ENCODE data around the gene MDGA2. TPM values are rescaled to one million over a fixed set of nuclear protein-coding genes. Genes with fewer than 3 reads are reported as not detected.

MDGA2 gene
- polyA plus RNA-seq, 1 of the 3 experiments (the other 2 are of a cell fraction), result not detected

GRCh38 chr14:47435331-47435965 lies 240.0 kb downstream of the MDGA2 start:
- no peak for TF ChIP-seq YY1 (IDR thresholded peaks at IDR 0.05; ENCODE audit: low read depth)
- TF ChIP-seq TCF12 (IDR thresholded peaks at IDR 0.05), result no peak
- no peak for TF ChIP-seq EP300 (IDR thresholded peaks at IDR 0.05; ENCODE audit: borderline replicate concordance in 1 of 2, low read depth in 1 of 2, low read length in 1 of 2)
- TF ChIP-seq TEAD4 (IDR thresholded peaks at IDR 0.05; ENCODE audit: borderline replicate concordance, insufficient read depth), result no peak
- no peak for TF ChIP-seq GABPA (IDR thresholded peaks at IDR 0.05; ENCODE audit: low read depth)
- no peak for TF ChIP-seq PBX3 (IDR thresholded peaks at IDR 0.05)
- TF ChIP-seq NFIC (IDR thresholded peaks at IDR 0.05; ENCODE audit: borderline replicate concordance), result no peak
- TF ChIP-seq, protein P1, sequence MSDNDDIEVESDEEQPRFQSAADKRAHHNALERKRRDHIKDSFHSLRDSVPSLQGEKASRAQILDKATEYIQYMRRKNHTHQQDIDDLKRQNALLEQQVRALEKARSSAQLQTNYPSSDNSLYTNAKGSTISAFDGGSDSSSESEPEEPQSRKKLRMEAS (IDR thresholded peaks at IDR 0.05; ENCODE audit: low read depth), result no peak
- TF ChIP-seq JUND (IDR thresholded peaks at IDR 0.05), result no peak
- TF ChIP-seq, protein P2, sequence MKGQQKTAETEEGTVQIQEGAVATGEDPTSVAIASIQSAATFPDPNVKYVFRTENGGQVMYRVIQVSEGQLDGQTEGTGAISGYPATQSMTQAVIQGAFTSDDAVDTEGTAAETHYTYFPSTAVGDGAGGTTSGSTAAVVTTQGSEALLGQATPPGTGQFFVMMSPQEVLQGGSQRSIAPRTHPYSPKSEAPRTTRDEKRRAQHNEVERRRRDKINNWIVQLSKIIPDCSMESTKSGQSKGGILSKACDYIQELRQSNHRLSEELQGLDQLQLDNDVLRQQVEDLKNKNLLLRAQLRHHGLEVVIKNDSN (IDR thresholded peaks at IDR 0.05; ENCODE audit: borderline replicate concordance, low read depth), result no peak
- no peak for TF ChIP-seq TAF1 (IDR thresholded peaks at IDR 0.05; ENCODE audit: borderline replicate concordance, low read depth, low read length)
- ChIA-PET CTCF (no interaction called here), POLR2A (no interaction called here)

DNA sequence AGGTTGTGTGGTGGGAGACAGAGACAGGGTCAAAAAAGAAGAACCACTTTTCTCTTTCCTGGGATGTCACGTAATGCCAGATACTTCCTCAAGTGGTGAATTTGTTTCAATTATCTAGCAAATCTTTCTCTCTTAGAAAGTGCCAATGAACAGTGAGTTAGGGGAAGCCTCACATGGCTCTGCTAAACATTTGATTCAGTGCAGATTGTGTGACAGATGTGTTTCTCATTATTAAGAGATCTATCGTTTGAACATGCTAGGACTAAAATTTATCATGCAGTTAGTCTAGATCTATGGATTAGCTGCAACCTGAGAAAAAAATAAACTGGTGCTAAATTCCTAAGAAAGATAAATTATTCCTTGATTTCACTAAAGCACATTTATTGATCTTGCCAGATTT lies 247.8 kb downstream of the MDGA2 start:
- Histone ChIP-seq H3K79me2 (ENCODE audit: insufficient read depth) (no peaks in the 10 kb centered on the region), H3K4me1 (ENCODE audit: control insufficient read depth in 1 of 2, insufficient read depth in 2 of 2, low read depth in 1 of 2, low read length in 1 of 2) (no peaks in the 10 kb centered on the region), H3K9me3 (no peaks in the 10 kb centered on the region), H3K4me3 (ENCODE audit: low read depth in 2 of 2, low read length in 1 of 2) (no peak overlapping the region), H3F3A (replicated peaks; ENCODE audit: insufficient read depth) (no peaks in the 10 kb centered on the region), H3K9me2 (no peaks in the 10 kb centered on the region), H3K4me2 (no peak overlapping the region), H2AFZ (ENCODE audit: low read depth) (no peak overlapping the region), H4K20me1 (ENCODE audit: insufficient read depth) (no peaks in the 10 kb centered on the region), H3K9ac (no peak overlapping the region), H3K27me3 (ENCODE audit: insufficient read depth) (no peaks in the 10 kb centered on the region), H3K27ac (ENCODE audit: low read depth in 2 of 2, low read length in 1 of 2) (no peak overlapping the region), H3K36me3 (replicated peaks in 1 of 2; ENCODE audit: control insufficient read depth in 1 of 2, insufficient read depth in 2 of 2, low read length in 1 of 2) (no peaks in the 10 kb centered on the region)
- CTCF ChIA-PET, result no interaction called here
- DNase-seq, result no peak
- POLR2A ChIA-PET, result no interaction called here
- WGBS (ENCODE audit: low lambda C conversion rate), result 0% methylated on average over 2 of the region's 2 CpGs
- TF ChIP-seq, protein P3, sequence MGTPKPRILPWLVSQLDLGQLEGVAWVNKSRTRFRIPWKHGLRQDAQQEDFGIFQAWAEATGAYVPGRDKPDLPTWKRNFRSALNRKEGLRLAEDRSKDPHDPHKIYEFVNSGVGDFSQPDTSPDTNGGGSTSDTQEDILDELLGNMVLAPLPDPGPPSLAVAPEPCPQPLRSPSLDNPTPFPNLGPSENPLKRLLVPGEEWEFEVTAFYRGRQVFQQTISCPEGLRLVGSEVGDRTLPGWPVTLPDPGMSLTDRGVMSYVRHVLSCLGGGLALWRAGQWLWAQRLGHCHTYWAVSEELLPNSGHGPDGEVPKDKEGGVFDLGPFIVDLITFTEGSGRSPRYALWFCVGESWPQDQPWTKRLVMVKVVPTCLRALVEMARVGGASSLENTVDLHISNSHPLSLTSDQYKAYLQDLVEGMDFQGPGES (IDR thresholded peaks at IDR 0.05; ENCODE audit: low read depth, low read length), result no peak
- TF ChIP-seq MEF2A (IDR thresholded peaks at IDR 0.05; ENCODE audit: borderline replicate concordance, low read depth) (no peak), CTCF (IDR thresholded peaks at IDR 0.05) (no peak), RFX5 (IDR thresholded peaks at IDR 0.05; ENCODE audit: low read length) (no peak), CHD2 (IDR thresholded peaks at IDR 0.05; ENCODE audit: low read length, partially characterized antibody) (no peak), FOXJ3 (CRISPR knock-in tag; IDR thresholded peaks at IDR 0.05) (no peak), FOXM1 (IDR thresholded peaks at IDR 0.05; ENCODE audit: low read depth) (no peak), TAF1 (IDR thresholded peaks at IDR 0.05; ENCODE audit: borderline replicate concordance, low read depth, low read length) (no peak), ELF1 (IDR thresholded peaks at IDR 0.05) (no peak), GATA2 (CRISPR knock-in tag; IDR thresholded peaks at IDR 0.05) (no peak), RAD21 (IDR thresholded peaks at IDR 0.05; ENCODE audit: low read length) (no peak), NFIC (IDR thresholded peaks at IDR 0.05; ENCODE audit: borderline replicate concordance) (no peak), EZH2phosphoT487 (IDR thresholded peaks at IDR 0.05; ENCODE audit: borderline replicate concordance, low read depth) (no peak)
- TF ChIP-seq, protein P4, sequence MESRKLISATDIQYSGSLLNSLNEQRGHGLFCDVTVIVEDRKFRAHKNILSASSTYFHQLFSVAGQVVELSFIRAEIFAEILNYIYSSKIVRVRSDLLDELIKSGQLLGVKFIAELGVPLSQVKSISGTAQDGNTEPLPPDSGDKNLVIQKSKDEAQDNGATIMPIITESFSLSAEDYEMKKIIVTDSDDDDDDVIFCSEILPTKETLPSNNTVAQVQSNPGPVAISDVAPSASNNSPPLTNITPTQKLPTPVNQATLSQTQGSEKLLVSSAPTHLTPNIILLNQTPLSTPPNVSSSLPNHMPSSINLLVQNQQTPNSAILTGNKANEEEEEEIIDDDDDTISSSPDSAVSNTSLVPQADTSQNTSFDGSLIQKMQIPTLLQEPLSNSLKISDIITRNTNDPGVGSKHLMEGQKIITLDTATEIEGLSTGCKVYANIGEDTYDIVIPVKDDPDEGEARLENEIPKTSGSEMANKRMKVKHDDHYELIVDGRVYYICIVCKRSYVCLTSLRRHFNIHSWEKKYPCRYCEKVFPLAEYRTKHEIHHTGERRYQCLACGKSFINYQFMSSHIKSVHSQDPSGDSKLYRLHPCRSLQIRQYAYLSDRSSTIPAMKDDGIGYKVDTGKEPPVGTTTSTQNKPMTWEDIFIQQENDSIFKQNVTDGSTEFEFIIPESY (IDR thresholded peaks at IDR 0.05; ENCODE audit: borderline replicate concordance, low read depth), result no peak

More at GRCh38 chr14:47435331-47435965, 240.0 kb downstream of the MDGA2 start:
- Histone ChIP-seq H3K27ac (ENCODE audit: low read depth in 2 of 2, low read length in 1 of 2) (no peak overlapping the region), H3K9me3 (no peaks in the 10 kb centered on the region), H4K20me1 (ENCODE audit: insufficient read depth) (no peaks in the 10 kb centered on the region), H3K4me2 (no peak overlapping the region), H3K9ac (no peak overlapping the region), H3K36me3 (replicated peaks in 1 of 2; ENCODE audit: control insufficient read depth in 1 of 2, insufficient read depth in 2 of 2, low read length in 1 of 2) (no peaks in the 10 kb centered on the region), H3F3A (replicated peaks; ENCODE audit: insufficient read depth) (no peaks in the 10 kb centered on the region), H3K79me2 (ENCODE audit: insufficient read depth) (no peaks in the 10 kb centered on the region), H3K27me3 (ENCODE audit: insufficient read depth) (no peaks in the 10 kb centered on the region), H3K4me3 (ENCODE audit: low read depth in 2 of 2, low read length in 1 of 2) (no peak overlapping the region), H3K4me1 (ENCODE audit: control insufficient read depth in 1 of 2, insufficient read depth in 2 of 2, low read depth in 1 of 2, low read length in 1 of 2) (no peaks in the 10 kb centered on the region), H2AFZ (ENCODE audit: low read depth) (no peak overlapping the region), H3K9me2 (no peaks in the 10 kb centered on the region)
- WGBS (ENCODE audit: low lambda C conversion rate), result 0% methylated on average over 1 of the region's 1 CpG
- DNase-seq, result no peak

All from SK-N-SH (cell line).